Measurements from ENCODE around the gene ARHGAP18. TPM values are rescaled to one million over a fixed set of nuclear protein-coding genes. Genes with fewer than 3 reads are reported as not detected.
"Not testable (repeated sequence)": the region's sequence is repeated elsewhere in the genome, so short reads cannot be mapped to it uniquely, and the experiment has no call there.

The ARHGAP18 gene
- total RNA-seq, 2 donors from 2014 or later, result 7.1 to 11.2 TPM

GRCh38 chr6:129577691-129578090, 132.3 kb downstream of the ARHGAP18 start:
- no peak overlapping the region for H3K4me3 ChIP-seq
- TF ChIP-seq CTCF (IDR thresholded peaks at IDR 0.05), result no peak
- H3K27ac ChIP-seq, result no peak overlapping the region
- H3K4me1 ChIP-seq, result no peaks in the 10 kb centered on the region
- H3K27me3 ChIP-seq, result no peaks in the 10 kb centered on the region
- H3K36me3 ChIP-seq, result no peaks in the 10 kb centered on the region
- no peaks in the 10 kb centered on the region for H3K9me3 ChIP-seq
- DNase-seq (ENCODE audit: low spot score), result no peak

GRCh38 chr6:129576456-129576855, 133.5 kb downstream of the ARHGAP18 start:
- DNase-seq (ENCODE audit: low spot score), result no peak
- Histone ChIP-seq H3K36me3 (no peaks in the 10 kb centered on the region), H3K9me3 (no peaks in the 10 kb centered on the region), H3K4me1 (no peaks in the 10 kb centered on the region), H3K4me3 (no peak overlapping the region), H3K27me3 (no peaks in the 10 kb centered on the region), H3K27ac (no peak overlapping the region)
- TF ChIP-seq CTCF (IDR thresholded peaks at IDR 0.05), result no peak

GRCh38 chr6:129575378-129576118, 134.4 kb downstream of the ARHGAP18 start:
- H3K36me3 ChIP-seq, result no peaks in the 10 kb centered on the region
- H3K4me3 ChIP-seq, result peak overlapping the region; percentile 28
- no peak overlapping the region for H3K27ac ChIP-seq
- H3K9me3 ChIP-seq, result no peaks in the 10 kb centered on the region
- no peaks in the 10 kb centered on the region for H3K27me3 ChIP-seq
- H3K4me1 ChIP-seq, result no peaks in the 10 kb centered on the region
- peak; percentile 65 to 76 for TF ChIP-seq CTCF (IDR thresholded peaks at IDR 0.05)
- DNase-seq (ENCODE audit: low spot score), result no peak

GRCh38 chr6:129574605-129575004, 135.4 kb downstream of the ARHGAP18 start:
- not testable (repeated sequence) for H3K9me3 ChIP-seq; DNase-seq (ENCODE audit: low spot score); H3K27ac ChIP-seq; H3K27me3 ChIP-seq; H3K36me3 ChIP-seq; H3K4me3 ChIP-seq; H3K4me1 ChIP-seq

- not testable (repeated sequence) for H3K36me3 ChIP-seq; H3K27me3 ChIP-seq; H3K4me1 ChIP-seq; H3K27ac ChIP-seq; H3K9me3 ChIP-seq; DNase-seq (ENCODE audit: low spot score); H3K4me3 ChIP-seq
Observed at GRCh38 chr6:129570929-129571328, 139.0 kb downstream of the ARHGAP18 start.

GRCh38 chr6:129568015-129568414, 142.0 kb downstream of the ARHGAP18 start:
- H3K9me3 ChIP-seq, result no peaks in the 10 kb centered on the region
- H3K27me3 ChIP-seq, result no peaks in the 10 kb centered on the region
- no peak for TF ChIP-seq CTCF (IDR thresholded peaks at IDR 0.05)
- H3K27ac ChIP-seq, result no peak overlapping the region
- no peaks in the 10 kb centered on the region for H3K36me3 ChIP-seq
- DNase-seq (ENCODE audit: low spot score), result no peak
- H3K4me1 ChIP-seq, result no peaks in the 10 kb centered on the region
- no peak overlapping the region for H3K4me3 ChIP-seq

GRCh38 chr6:129567374-129567773, 142.6 kb downstream of the ARHGAP18 start:
- Histone ChIP-seq H3K27ac (no peak overlapping the region), H3K27me3 (no peaks in the 10 kb centered on the region), H3K4me1 (no peaks in the 10 kb centered on the region), H3K36me3 (no peaks in the 10 kb centered on the region), H3K4me3 (no peak overlapping the region), H3K9me3 (no peaks in the 10 kb centered on the region)
- DNase-seq (ENCODE audit: low spot score), result no peak
- TF ChIP-seq CTCF (IDR thresholded peaks at IDR 0.05), result peak in 1 of 2 donors; percentile 44

All from right atrium auricular region (tissue), 2 donors.